Smooth muscle cell (in vitro differentiated cells): ENCODE results near the gene EPS8L2. TPM values are rescaled to one million over a fixed set of nuclear protein-coding genes. Genes with fewer than 3 reads are reported as not detected.
"Not testable (repeated sequence)": the region's sequence is repeated elsewhere in the genome, so short reads cannot be mapped to it uniquely, and the experiment has no call there.

ENCODE experiments used
- DNase-seq: peaks from one replicate; lab custom pipeline; 2025; ENCODE audit not compliant: unreplicated experiment; lab: John Stamatoyannopoulos, UW
- H2AFZ ChIP-seq: fragments of 200-600 bp; sonication (generic); 2 replicates; pipeline ENCODE4 v1.6.0; 2016; ENCODE audit warnings: antibody characterized with exemption, low read depth, mild to moderate bottlenecking
- H3F3A ChIP-seq: fragments of 200-600 bp; sonication (generic); 2 replicates; pipeline ENCODE4 v1.6.0; 2017; ENCODE audit warnings: antibody characterized with exemption, low read depth
- H3K27ac ChIP-seq: fragments of 200-600 bp; sonication (generic); 2 replicates; pipeline ENCODE4 v1.5.1; 2016; ENCODE audit warnings: low read depth, mild to moderate bottlenecking
- H3K27me3 ChIP-seq: fragments of 200-600 bp; sonication (generic); 2 replicates; pipeline ENCODE4 v1.6.1; 2016; ENCODE audit warnings: low read depth, mild to moderate bottlenecking
- H3K36me3 ChIP-seq: fragments of 200-600 bp; sonication (generic); 2 replicates; pipeline ENCODE4 v1.5.1; 2016; ENCODE audit warnings: low read depth
- H3K4me1 ChIP-seq: fragments of 200-600 bp; sonication (generic); 2 replicates; pipeline ENCODE4 v1.5.1; 2016; ENCODE audit warnings: low read depth
- H3K4me2 ChIP-seq: fragments of 200-600 bp; sonication (generic); 2 replicates; pipeline ENCODE4 v1.6.0; 2016; ENCODE audit warnings: mild to moderate bottlenecking
- H3K4me3 ChIP-seq: fragments of 200-600 bp; sonication (generic); 2 replicates; pipeline ENCODE4 v1.5.1; 2016; ENCODE audit warnings: mild to moderate bottlenecking
- H3K79me2 ChIP-seq: fragments of 200-600 bp; sonication (generic); 2 replicates; pipeline ENCODE4 v1.6.0; 2016; ENCODE audit warnings: low read depth, mild to moderate bottlenecking
- H3K9ac ChIP-seq: fragments of 200-600 bp; sonication (generic); 2 replicates; pipeline ENCODE4 v1.6.0; 2016; ENCODE audit warnings: low read depth
- H3K9me3 ChIP-seq: fragments of 200-600 bp; sonication (generic); replicated peaks from 2 replicates; pipeline ENCODE4 v1.5.1; 2016; ENCODE audit warnings: low read depth
- H4K20me1 ChIP-seq: fragments of 200-600 bp; sonication (generic); 2 replicates; pipeline ENCODE4 v1.6.0; 2016; ENCODE audit warnings: low read depth
- CTCF ChIP-seq: fragments of 200-600 bp; sonication (generic); IDR thresholded peaks from 2 replicates; pipeline ENCODE4 v1.5.1; 2017; ENCODE audit warnings: borderline replicate concordance, mild to moderate bottlenecking, antibody characterized with exemption; ENCODE audit not compliant: insufficient read depth, poor library complexity, severe bottlenecking
- WGBS: methylation state at CpG from one replicate; pipeline ENCODE4 v1.1.7; 2016; ENCODE audit warnings: low lambda C conversion rate; 5-methylcytosine and 5-hydroxymethylcytosine counted together
- polyA plus RNA-seq: library from polyadenylated mRNA; unstranded; fragments of >200 nt; fragmentation: Nextera tagmentation; extraction: Ambion mirVana; gene quantifications from 2 replicates; pipeline ENCODE4 v1.2.1, GENCODE V29; 2016
- total RNA-seq: library from RNA; depleted of rRNA; stranded (reverse); fragments of >200 nt; gene quantifications from 2 replicates; pipeline ENCODE4 v1.2.3, GENCODE V29; 2014

Gene EPS8L2
- total and polyA plus RNA-seq, 2 experiments from 2014 or later, result 37.7 to 47.9 TPM

GRCh38 chr11:729492-730074 lies 23.6 kb downstream of the EPS8L2 start:
- DNase-seq, result no peak
- Histone ChIP-seq H3K4me2 (no peak overlapping the region), H3K27ac (no peak overlapping the region), H4K20me1 (no peaks in the 10 kb centered on the region), H3F3A (no peaks in the 10 kb centered on the region), H2AFZ (no peak overlapping the region), H3K79me2 (no peaks in the 10 kb centered on the region), H3K9me3 (no peaks in the 10 kb centered on the region), H3K4me3 (no peak overlapping the region), H3K9ac (no peak overlapping the region), H3K4me1 (peaks cover 10% of the 10 kb centered on the region), H3K27me3 (peaks cover 21% of the 10 kb centered on the region), H3K36me3 (no peaks in the 10 kb centered on the region)
- TF ChIP-seq CTCF, result no peak
- 85% methylated on average over 16 of the region's 17 CpGs for WGBS

GRCh38 chr11:733072-733471 lies 27.0 kb downstream of the EPS8L2 start:
- no peak for DNase-seq
- H3K27me3 ChIP-seq, result no peaks in the 10 kb centered on the region
- no peak overlapping the region for H3K4me3 ChIP-seq
- TF ChIP-seq CTCF, result no peak
- 91% methylated on average over 20 of the region's 20 CpGs for WGBS
- no peak overlapping the region for H2AFZ ChIP-seq
- no peaks in the 10 kb centered on the region for H4K20me1 ChIP-seq
- H3K4me2 ChIP-seq, result no peak overlapping the region
- no peaks in the 10 kb centered on the region for H3K79me2 ChIP-seq
- H3K27ac ChIP-seq, result no peak overlapping the region
- no peak overlapping the region for H3K9ac ChIP-seq
- H3K4me1 ChIP-seq, result no peaks in the 10 kb centered on the region
- no peaks in the 10 kb centered on the region for H3K36me3 ChIP-seq
- H3K9me3 ChIP-seq, result no peaks in the 10 kb centered on the region
- no peaks in the 10 kb centered on the region for H3F3A ChIP-seq

- H3K27ac ChIP-seq, H3F3A ChIP-seq, H3K79me2 ChIP-seq, H2AFZ ChIP-seq, H3K9me3 ChIP-seq, DNase-seq, H3K36me3 ChIP-seq, H4K20me1 ChIP-seq, H3K9ac ChIP-seq, H3K4me3 ChIP-seq, H3K4me1 ChIP-seq, H3K4me2 ChIP-seq, H3K27me3 ChIP-seq: not testable (repeated sequence)
- 97% methylated on average over 26 of the region's 26 CpGs for WGBS
These were observed 28.5 kb downstream of the EPS8L2 start for GRCh38 chr11:734541-734940.

GRCh38 chr11:737366-737765 lies 31.3 kb downstream of the EPS8L2 start:
- Histone ChIP-seq H3K27ac (no peak overlapping the region), H3K4me2 (no peak overlapping the region), H4K20me1 (no peaks in the 10 kb centered on the region)

GRCh38 chr11:737899-738298 lies 31.9 kb downstream of the EPS8L2 start:
- H3K79me2 ChIP-seq, H3K4me2 ChIP-seq, H3K27me3 ChIP-seq, H4K20me1 ChIP-seq, H3K4me3 ChIP-seq, H3F3A ChIP-seq, H3K9ac ChIP-seq, H3K36me3 ChIP-seq, H3K4me1 ChIP-seq, H2AFZ ChIP-seq, H3K9me3 ChIP-seq, DNase-seq: not testable (repeated sequence)
- H3K27ac ChIP-seq, result peak overlapping the region; percentile 19
- 70% methylated on average over 10 of the region's 10 CpGs for WGBS

More at GRCh38 chr11:737366-737765, 31.3 kb downstream of the EPS8L2 start:
- 66% methylated on average over 11 of the region's 11 CpGs for WGBS
- Histone ChIP-seq H3F3A (no peaks in the 10 kb centered on the region), H3K9me3 (no peaks in the 10 kb centered on the region), H3K9ac (no peak overlapping the region), H3K4me3 (no peak overlapping the region), H2AFZ (no peak overlapping the region), H3K4me1 (no peaks in the 10 kb centered on the region), H3K79me2 (no peaks in the 10 kb centered on the region), H3K36me3 (no peaks in the 10 kb centered on the region), H3K27me3 (no peaks in the 10 kb centered on the region)
- no peak for DNase-seq
- no peak for TF ChIP-seq CTCF
